K562 (cell line): ENCODE measurements around the gene EEA1. TPM values are rescaled to one million over a fixed set of nuclear protein-coding genes. Genes with fewer than 3 reads are reported as not detected.

Experiments
- ATAC-seq: fragments of 200-7000 bp; cut with Tn5 transposase; 3 replicates; pipeline ENCODE4 v1.9.1; 2020; ENCODE audit warnings: moderate library complexity
- BruUV-seq: library from RNA; stranded (reverse); fragments of 400-500 nt; replicated peaks from 2 replicates; lab custom pipeline; 2021; lab: Mats Ljungman, UMichigan
- CTCF ChIA-PET: fragments of 300-600 bp; formaldehyde crosslinking; extraction: SDS; loops from one replicate; lab custom pipeline; 2021; ENCODE audit warnings: low intra/inter-chr PET ratio; lab: Yijun Ruan, JAX
- POLR2A ChIA-PET: fragments of 300-600, 350-650 bp; sonication (Branson Sonifier 250); formaldehyde crosslinking; extraction: SDS; loops from one replicate; lab custom pipeline; 2021; ENCODE audit warnings: antibody characterized with exemption, inconsistent platforms; lab: Yijun Ruan, JAX
- DNase-seq, 4 experiments: peaks; one replicate each; pipeline versions ENCODE4 v3.0.0 to v3.0.0-alpha.2; 2011 to 2018; ENCODE audit warnings: low spot score in 3 of 4, mixed read lengths in 3 of 4; ENCODE audit errors: extremely low read depth in 1 of 4
- FAIRE-seq: peaks from 2 replicates; lab custom pipeline; 2011; peaks lifted over from hg19 to GRCh38; lab: Jason Lieb, UNC
- H2AFZ ChIP-seq: 2 replicates; pipeline ENCODE4 v1.6.0; 2011; ENCODE audit warnings: low read depth, low read length, control low read depth, inconsistent platforms
- H3K27ac ChIP-seq: fragments of 200-600 bp; 3 replicates; pipeline ENCODE4 v1.8.0; 2011; ENCODE audit warnings: low read depth, mild to moderate bottlenecking, control low read depth, inconsistent platforms, low read length, moderate library complexity, mixed read lengths; ENCODE audit errors: extremely low read depth
- H3K27me3 ChIP-seq, 2 experiments: fragments of 300-600 bp in 1 of 2; 2 replicates in 1 of 2; 3 replicates in 1 of 2; pipeline versions ENCODE4 v1.6.0 to v1.8.0; 2011; ENCODE audit warnings: inconsistent platforms in 2 of 2, low read length in 2 of 2, mild to moderate bottlenecking in 1 of 2, mixed read lengths in 1 of 2, moderate library complexity in 1 of 2; ENCODE audit not compliant: control insufficient read depth in 2 of 2, insufficient read depth in 2 of 2
- H3K36me3 ChIP-seq: fragments of 300-600 bp; 3 replicates; pipeline ENCODE4 v1.8.0; 2011; ENCODE audit warnings: mild to moderate bottlenecking, low read length, inconsistent platforms; ENCODE audit not compliant: control insufficient read depth, insufficient read depth
- H3K4me1 ChIP-seq, 2 experiments: fragments of 200-600 bp in 1 of 2; replicated peaks in 1 of 2; 2 replicates in 1 of 2; 3 replicates in 1 of 2; pipeline versions ENCODE4 v1.5.1 to v1.8.0; 2011; ENCODE audit warnings: inconsistent platforms in 2 of 2, low read length in 2 of 2, mild to moderate bottlenecking in 1 of 2, mixed read lengths in 1 of 2, moderate library complexity in 1 of 2; ENCODE audit not compliant: control insufficient read depth in 2 of 2, insufficient read depth in 2 of 2
- H3K4me2 ChIP-seq: 2 replicates; pipeline ENCODE4 v1.6.1; 2011; ENCODE audit warnings: low read length, control low read depth, inconsistent platforms, mixed read lengths; ENCODE audit not compliant: insufficient read depth
- H3K4me3 ChIP-seq: fragments of 200-600 bp; sonication (generic), shearing (Covaris generic); 2 replicates; pipeline ENCODE4 v1.5.1; 2016; ENCODE audit warnings: control low read depth, inconsistent platforms
- H3K79me2 ChIP-seq: fragments of 200-600 bp; 3 replicates; pipeline ENCODE4 v1.8.0; 2011; ENCODE audit warnings: low read length, inconsistent platforms; ENCODE audit not compliant: control insufficient read depth, insufficient read depth
- H3K9ac ChIP-seq, 2 experiments: 2 replicates each; pipeline versions ENCODE4 v1.6.0 to v1.6.1; 2011; ENCODE audit warnings: low read depth in 2 of 2, low read length in 2 of 2, control low read depth in 1 of 2, inconsistent platforms in 1 of 2, mild to moderate bottlenecking in 1 of 2, mixed read lengths in 1 of 2; ENCODE audit not compliant: insufficient read depth in 1 of 2
- H3K9me1 ChIP-seq: one replicate; pipeline ENCODE4 v1.6.0; 2011; ENCODE audit warnings: inconsistent platforms, mild to moderate bottlenecking, low read length, moderate library complexity; ENCODE audit not compliant: control insufficient read depth, insufficient read depth
- H3K9me3 ChIP-seq: replicated peaks from 2 replicates; pipeline ENCODE4 v1.5.1; 2011; ENCODE audit warnings: low read depth, low read length, inconsistent platforms; ENCODE audit not compliant: control insufficient read depth, insufficient read depth
- H4K20me1 ChIP-seq: replicated peaks from 2 replicates; pipeline ENCODE4 v1.6.1; 2011; ENCODE audit warnings: low read length, inconsistent platforms, mixed read lengths; ENCODE audit not compliant: control insufficient read depth, insufficient read depth
- ATF2 ChIP-seq: sonication (generic); formaldehyde crosslinking; IDR thresholded peaks from 2 replicates; pipeline ENCODE4 v1.8.1; 2022; ENCODE audit warnings: missing genetic modification reagents
- BACH1 ChIP-seq: fragments of 200-800 bp; sonication (Bioruptor generic); IDR thresholded peaks from 2 replicates; pipeline ENCODE4 v1.6.1; 2016; ENCODE audit warnings: missing genetic modification characterization, missing compliant biosample characterization
- CTCF ChIP-seq, 3 experiments: IDR thresholded peaks in 2 of 3; conservative IDR thresholded peaks in 1 of 3; 2 replicates each; pipeline ENCODE4 v1.5.1; 2011 to 2012; ENCODE audit warnings: low read length in 3 of 3, mild to moderate bottlenecking in 3 of 3, control low read depth in 2 of 3, improper control_type of control experiment in 1 of 3, inconsistent platforms in 1 of 3, low read depth in 1 of 3, mixed read lengths in 1 of 3, moderate library complexity in 1 of 3; ENCODE audit not compliant: insufficient read depth in 2 of 3
- GABPB1 ChIP-seq: sonication (generic); formaldehyde crosslinking; IDR thresholded peaks from 2 replicates; pipeline ENCODE4 v1.8.0; 2022; ENCODE audit warnings: mild to moderate bottlenecking, missing genetic modification reagents
- GATAD2B ChIP-seq: fragments of 450-650 bp; IDR thresholded peaks from 2 replicates; pipeline ENCODE4 v1.6.1; 2017; ENCODE audit warnings: mild to moderate bottlenecking, borderline replicate concordance
- GMEB1 ChIP-seq: fragments of 250-450 bp; sonication (Bioruptor Pico); IDR thresholded peaks from 2 replicates; pipeline ENCODE4 v1.4.0; 2020; ENCODE audit warnings: mild to moderate bottlenecking
- HNRNPUL1 ChIP-seq: fragments of 200-400 bp; formaldehyde crosslinking; IDR thresholded peaks from 2 replicates; pipeline ENCODE4 v1.6.1; 2017; ENCODE audit warnings: low read length
- SMAD1 ChIP-seq: fragments of 150-350 bp; IDR thresholded peaks from 2 replicates; pipeline ENCODE4 v1.6.1; 2014; ENCODE audit warnings: low read length, low read depth; ENCODE audit not compliant: partially characterized antibody
- ZBTB26 ChIP-seq: fragments of 450-650 bp; formaldehyde crosslinking; IDR thresholded peaks from 2 replicates; pipeline ENCODE4 v1.4.0; 2022; ENCODE audit warnings: missing genetic modification characterization
- ZNF143 ChIP-seq: sonication (generic); formaldehyde crosslinking; IDR thresholded peaks from 2 replicates; pipeline ENCODE4 v1.9.0; 2022; ENCODE audit warnings: mild to moderate bottlenecking, missing genetic modification reagents
- WGBS: fragments of 100-300 bp; shearing (Covaris generic); methylation state at CpG from one replicate; pipeline ENCODE4 v1.1.6; 2016; ENCODE audit warnings: low coverage, mixed read lengths; ENCODE audit not compliant: insufficient coverage; ENCODE audit errors: missing lambda C conversion rate; 5-methylcytosine and 5-hydroxymethylcytosine counted together
- in situ Hi-C: fragments of 300-500 bp; cut with MboI; formaldehyde crosslinking; loops from 4 replicates; pipeline ENCODE4 v1.15.0; 2018; ENCODE audit warnings: inconsistent platforms, mixed read lengths
- intact Hi-C: fragments of 100-400 bp; cut with micrococcal nuclease; formaldehyde crosslinking; loops from 2 replicates; pipeline ENCODE4 v1.14.2; 2022
- polyA plus RNA-seq, 8 experiments: library from polyadenylated mRNA; depleted of rRNA in 4 of 8; stranded (reverse) in 5 of 8; unstranded in 3 of 8; fragments of >200 nt; fragmentation: Nextera tagmentation in 2 of 8; fragmentation: Illumina TruSeq in 1 of 8; extraction: Ambion mirVana in 2 of 8; extraction: Trizol in 1 of 8; gene quantifications; 2 replicates each; pipeline versions ENCODE4 v1.2.1 to v1.2.3, GENCODE V29; 2011 to 2014; ENCODE audit warnings: inconsistent platforms in 1 of 8, missing spikeins in 1 of 8
- total RNA-seq, 7 experiments: library from RNA; depleted of rRNA in 6 of 7; stranded (reverse); fragments of >200 nt in 6 of 7; fragmentation: Illumina TruSeq in 2 of 7; extraction: Trizol in 2 of 7; gene quantifications; 2 replicates each; pipeline versions ENCODE4 v1.2.1 to v1.2.3, GENCODE V29; 2011 to 2021; ENCODE audit warnings: low replicate concordance in 1 of 7
- TF ChIP-seq, protein P1 (sequence below): fragments of 450-650 bp; formaldehyde crosslinking; IDR thresholded peaks from 2 replicates; pipeline ENCODE4 v1.4.0; 2020; ENCODE audit warnings: mild to moderate bottlenecking, moderate library complexity

The EEA1 gene
- total and polyA plus RNA-seq, 9 of the 15 experiments (the other 6 are each of a cell fraction or from before 2014, with no cell fraction given) = 3.5 to 17.1 (median 7.5) TPM

DNA sequence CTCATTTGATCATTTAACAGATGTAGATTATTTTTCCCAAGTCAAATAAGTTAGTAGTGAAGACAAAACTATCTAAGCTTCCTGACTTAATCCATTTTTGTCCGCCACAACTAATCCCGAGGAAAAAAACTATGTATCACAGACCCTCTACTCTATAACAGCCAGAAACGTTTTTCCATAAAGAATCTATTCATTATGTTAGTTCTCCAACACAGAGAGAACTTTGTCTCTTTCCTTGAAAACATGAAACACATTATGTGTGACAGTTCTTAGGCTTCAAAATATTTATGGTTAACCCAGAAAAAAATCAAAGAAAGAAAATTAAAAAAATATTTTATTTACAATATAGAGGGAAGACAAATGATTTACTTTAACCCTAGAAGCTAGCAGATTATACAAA is 126.2 kb downstream of the EEA1 start:
- H3K4me3 ChIP-seq = no peak overlapping the region
- FAIRE-seq (no peak), ATAC-seq (no peak)
- H3K79me2 ChIP-seq = no peaks in the 10 kb centered on the region
- H3K9me1 ChIP-seq = no peaks in the 10 kb centered on the region
- H3K36me3 ChIP-seq = peaks cover 44% of the 10 kb centered on the region; the same call in 2 of the 3 replicates
- CTCF ChIA-PET = no interaction called here
- H3K27ac ChIP-seq = no peak overlapping the region
- H4K20me1 ChIP-seq = no peaks in the 10 kb centered on the region
- H3K4me1 ChIP-seq = no peaks in the 10 kb centered on the region
- no peak overlapping the region for H2AFZ ChIP-seq
- 86% methylated on average over 3 of the region's 3 CpGs for WGBS
- H3K4me2 ChIP-seq = no peak overlapping the region
- intact Hi-C loops (no loop called here), in situ Hi-C loops (no loop called here)
- POLR2A ChIA-PET = no interaction called here
- no TSS peak for BruUV-seq
- H3K9ac ChIP-seq = no peak overlapping the region
- H3K27me3 ChIP-seq = no peaks in the 10 kb centered on the region
- TF ChIP-seq GABPB1 (CRISPR knock-in tag) (no peak), ZNF143 (CRISPR knock-in tag) (no peak), HNRNPUL1 (no peak), ATF2 (CRISPR knock-in tag) (no peak), BACH1 (no peak), GMEB1 (CRISPR knock-in tag) (no peak), ZBTB26 (CRISPR knock-in tag) (no peak), CTCF (IDR thresholded peaks at IDR 0.05 in 2 of 3, conservative IDR thresholded peaks at IDR 0.05 in 1 of 3; ENCODE audit: insufficient read depth in 2 of 3, low read depth in 1 of 3, low read length in 3 of 3) (no peak), SMAD1 (no peak), GATAD2B (no peak)
- TF ChIP-seq, protein P1, sequence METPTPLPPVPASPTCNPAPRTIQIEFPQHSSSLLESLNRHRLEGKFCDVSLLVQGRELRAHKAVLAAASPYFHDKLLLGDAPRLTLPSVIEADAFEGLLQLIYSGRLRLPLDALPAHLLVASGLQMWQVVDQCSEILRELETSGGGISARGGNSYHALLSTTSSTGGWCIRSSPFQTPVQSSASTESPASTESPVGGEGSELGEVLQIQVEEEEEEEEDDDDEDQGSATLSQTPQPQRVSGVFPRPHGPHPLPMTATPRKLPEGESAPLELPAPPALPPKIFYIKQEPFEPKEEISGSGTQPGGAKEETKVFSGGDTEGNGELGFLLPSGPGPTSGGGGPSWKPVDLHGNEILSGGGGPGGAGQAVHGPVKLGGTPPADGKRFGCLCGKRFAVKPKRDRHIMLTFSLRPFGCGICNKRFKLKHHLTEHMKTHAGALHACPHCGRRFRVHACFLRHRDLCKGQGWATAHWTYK = no peak
- TF ChIP-seq, all 486 proteins: peak for 0
- no peak for DNase-seq
- no peaks in the 10 kb centered on the region for H3K9me3 ChIP-seq
